HG03469 (cell line): ENCODE results near the gene OPRD1.
"Not testable (repeated sequence)": the region's sequence is repeated elsewhere in the genome, so short reads cannot be mapped to it uniquely, and the experiment has no call there.

Experiments
- ATAC-seq: cut with Tn5 transposase; IDR thresholded peaks from one replicate; pipeline ENCODE4 v1.9.1; 2021; ENCODE audit warnings: mild to moderate bottlenecking, moderate library complexity, moderate number of reproducible peaks; ENCODE audit not compliant: unreplicated experiment

OPRD1 gene

GRCh38 chr1:28840928-28841544 is 29.1 kb downstream of the OPRD1 start:
- no peak for ATAC-seq

- no peak for ATAC-seq
Measured at GRCh38 chr1:28845786-28846543, 34.0 kb downstream of the OPRD1 start.

- not testable (repeated sequence) for ATAC-seq
Measured at GRCh38 chr1:28847207-28847606, 35.2 kb downstream of the OPRD1 start.

- no peak for ATAC-seq
Measured at GRCh38 chr1:28848416-28848815, 36.4 kb downstream of the OPRD1 start.

- ATAC-seq: no peak
Measured at GRCh38 chr1:28853093-28853742, 41.2 kb downstream of the OPRD1 start.

- not testable (repeated sequence) for ATAC-seq
Measured at GRCh38 chr1:28854406-28854805, 42.4 kb downstream of the OPRD1 start.

GRCh38 chr1:28855046-28855445 is 43.1 kb downstream of the OPRD1 start:
- ATAC-seq: no peak

GRCh38 chr1:28855469-28855951 is 43.5 kb downstream of the OPRD1 start:
- ATAC-seq: no peak

- ATAC-seq: no peak
Measured at GRCh38 chr1:28855969-28856368, 44.0 kb downstream of the OPRD1 start.

GRCh38 chr1:28860332-28861073 is 48.5 kb downstream of the OPRD1 start:
- ATAC-seq: no peak

- no peak for ATAC-seq
Measured at GRCh38 chr1:28862571-28863403, 50.8 kb downstream of the OPRD1 start.

- no peak for ATAC-seq
Measured at GRCh38 chr1:28864695-28865094, 52.7 kb downstream of the OPRD1 start.

- ATAC-seq: no peak
Measured at GRCh38 chr1:28865997-28866650, 54.2 kb downstream of the OPRD1 start.

GRCh38 chr1:28867850-28868249 is 55.9 kb downstream of the OPRD1 start:
- no peak for ATAC-seq

GRCh38 chr1:28869952-28870351 is 58.0 kb downstream of the OPRD1 start:
- no peak for ATAC-seq

- ATAC-seq: no peak
Measured at GRCh38 chr1:28871631-28872401, 59.8 kb downstream of the OPRD1 start.

- not testable (repeated sequence) for ATAC-seq
Measured at GRCh38 chr1:28875134-28875533, 63.2 kb downstream of the OPRD1 start.

GRCh38 chr1:28877132-28877781 is 65.3 kb downstream of the OPRD1 start:
- ATAC-seq: no peak
